Measurements from ENCODE around the gene SOX11. TPM values are rescaled to one million over a fixed set of nuclear protein-coding genes. Genes with fewer than 3 reads are reported as not detected.

The SOX11 gene
- total RNA-seq, 1 donor: under 0.01 TPM

- H3K4me3 ChIP-seq (ENCODE audit: low read depth, low read length): no peak overlapping the region
- TF ChIP-seq CTCF (IDR thresholded peaks at IDR 0.05; ENCODE audit: insufficient read depth, low read depth, low read length): no peak
- no peak for DNase-seq (ENCODE audit: low read depth)
Observed at GRCh38 chr2:5696945-5697521, 4.8 kb downstream of the SOX11 start.

- no peak overlapping the region for H3K4me3 ChIP-seq (ENCODE audit: low read depth, low read length)
- TF ChIP-seq CTCF (IDR thresholded peaks at IDR 0.05; ENCODE audit: insufficient read depth, low read depth, low read length): no peak
- DNase-seq (ENCODE audit: low read depth): no peak
Observed at GRCh38 chr2:5697562-5697961, 5.4 kb downstream of the SOX11 start.

GRCh38 chr2:5698134-5698533, 6.0 kb downstream of the SOX11 start:
- no peak for DNase-seq (ENCODE audit: low read depth)
- no peak overlapping the region for H3K4me3 ChIP-seq (ENCODE audit: low read depth, low read length)
- TF ChIP-seq CTCF (IDR thresholded peaks at IDR 0.05; ENCODE audit: insufficient read depth, low read depth, low read length): no peak

GRCh38 chr2:5699963-5700362, 7.8 kb downstream of the SOX11 start:
- TF ChIP-seq CTCF (IDR thresholded peaks at IDR 0.05; ENCODE audit: insufficient read depth, low read depth, low read length): no peak
- no peak for DNase-seq (ENCODE audit: low read depth)
- H3K4me3 ChIP-seq (ENCODE audit: low read depth, low read length): no peak overlapping the region

GRCh38 chr2:5700551-5700950, 8.4 kb downstream of the SOX11 start:
- no peak for DNase-seq (ENCODE audit: low read depth)
- TF ChIP-seq CTCF (IDR thresholded peaks at IDR 0.05; ENCODE audit: insufficient read depth, low read depth, low read length): no peak
- H3K4me3 ChIP-seq (ENCODE audit: low read depth, low read length): no peak overlapping the region

GRCh38 chr2:5701266-5701665, 9.1 kb downstream of the SOX11 start:
- no peak for DNase-seq (ENCODE audit: low read depth)
- no peak overlapping the region for H3K4me3 ChIP-seq (ENCODE audit: low read depth, low read length)
- TF ChIP-seq CTCF (IDR thresholded peaks at IDR 0.05; ENCODE audit: insufficient read depth, low read depth, low read length): no peak

- H3K4me3 ChIP-seq (ENCODE audit: low read depth, low read length): no peak overlapping the region
- TF ChIP-seq CTCF (IDR thresholded peaks at IDR 0.05; ENCODE audit: insufficient read depth, low read depth, low read length): no peak
- DNase-seq (ENCODE audit: low read depth): no peak
Observed at GRCh38 chr2:5703166-5703565, 11.0 kb downstream of the SOX11 start.
